MG63 (cell line): ENCODE measurements around the gene DLG1. TPM values are rescaled to one million over a fixed set of nuclear protein-coding genes. Genes with fewer than 3 reads are reported as not detected.
"Not testable (repeated sequence)": the region's sequence is repeated elsewhere in the genome, so short reads cannot be mapped to it uniquely, and the experiment has no call there.

ENCODE experiments used
- DNase-seq: peaks from one replicate; pipeline ENCODE4 v3.0.0-alpha.2; 2020
- H3K27me3 ChIP-seq: fragments of 250-450 bp; sonication (Bioruptor Pico); 2 replicates; pipeline ENCODE4 v1.5.1; 2020; ENCODE audit warnings: mild to moderate bottlenecking, moderate library complexity
- H3K36me3 ChIP-seq: fragments of 250-450 bp; sonication (Bioruptor Pico); 2 replicates; pipeline ENCODE4 v1.5.1; 2020; ENCODE audit warnings: mild to moderate bottlenecking, moderate library complexity
- H3K4me3 ChIP-seq: fragments of 250-450 bp; sonication (Bioruptor Pico); 2 replicates; pipeline ENCODE4 v1.5.1; 2020; ENCODE audit warnings: mild to moderate bottlenecking, moderate library complexity
- H3K9me3 ChIP-seq: fragments of 250-450 bp; sonication (Bioruptor Pico); 2 replicates; pipeline ENCODE4 v1.5.1; 2020; ENCODE audit warnings: mild to moderate bottlenecking, moderate library complexity
- total RNA-seq: library from RNA; depleted of rRNA; stranded (reverse); fragments of >200 nt; shearing (Covaris generic); gene quantifications from 2 replicates; pipeline ENCODE4 v1.2.3, GENCODE V29; 2014; ENCODE audit warnings: low replicate concordance

DLG1 gene
- total RNA-seq, 1 experiment from 2014 or later = 21.3 TPM

- DNase-seq = no peak
- peaks cover 13% of the 10 kb centered on the region; the same call in 1 of the 2 replicates for H3K36me3 ChIP-seq
Observed at GRCh38 chr3:197216914-197217313, 81.5 kb downstream of the DLG1 start.

DNA sequence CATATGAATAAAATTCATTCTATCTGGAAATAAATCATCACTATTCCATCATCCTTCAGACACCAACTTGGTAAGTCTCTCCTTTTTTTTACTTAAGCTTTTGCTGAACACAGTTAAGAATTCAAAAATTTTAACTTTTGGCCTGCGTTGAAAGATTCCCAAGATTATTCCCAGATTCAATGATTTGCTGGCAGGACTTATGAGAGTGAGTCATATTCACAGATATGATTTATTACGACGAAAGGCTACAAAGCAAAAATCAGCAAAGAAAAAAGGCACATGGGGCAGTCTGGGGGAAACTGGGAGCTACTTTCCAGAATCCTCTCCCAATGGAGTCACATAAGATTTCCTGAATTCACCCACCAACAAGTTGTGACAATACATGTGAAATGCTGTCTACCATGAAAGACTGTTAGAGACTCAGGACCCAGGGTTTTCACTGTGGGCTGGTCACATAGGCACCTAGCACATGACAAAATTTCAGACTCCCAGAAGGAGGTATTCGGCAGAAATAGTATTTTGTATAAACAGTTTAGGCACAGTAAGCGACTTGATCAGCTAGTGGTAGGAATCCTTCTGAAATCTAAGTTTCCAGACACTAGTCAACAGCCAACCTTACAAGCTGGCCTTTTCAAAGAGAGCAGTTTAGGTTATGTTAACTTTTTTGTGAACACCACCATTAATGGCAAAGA, 82.1 kb downstream of the DLG1 start:
- no peak for DNase-seq

More at GRCh38 chr3:197216914-197217313, 81.5 kb downstream of the DLG1 start:
- no peaks in the 10 kb centered on the region for H3K9me3 ChIP-seq
- no peak overlapping the region for H3K4me3 ChIP-seq
- H3K27me3 ChIP-seq = no peaks in the 10 kb centered on the region

DNA sequence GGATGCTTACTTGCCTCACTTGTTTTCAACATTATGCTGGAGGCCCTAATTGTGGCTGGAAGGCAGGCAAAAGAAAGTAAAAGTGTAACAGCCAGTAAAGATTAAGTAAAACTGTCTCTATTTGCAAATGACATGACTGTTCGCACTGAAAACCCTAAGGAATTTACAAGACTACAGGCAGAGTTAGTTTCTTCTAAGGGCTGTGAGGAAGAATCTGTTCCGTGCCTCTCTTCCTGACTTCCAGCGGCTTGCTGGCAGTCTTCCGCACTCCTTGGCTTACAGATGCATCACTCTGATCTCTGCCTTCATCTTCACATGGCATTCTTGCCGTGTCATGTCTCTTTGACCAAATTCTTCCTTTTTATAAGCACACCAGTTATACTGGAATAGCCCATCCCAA, 86.1 kb downstream of the DLG1 start:
- Histone ChIP-seq H3K36me3 (peaks cover 5% of the 10 kb centered on the region), H3K4me3 (no peak overlapping the region), H3K9me3 (peaks cover 4% of the 10 kb centered on the region; the same call in 1 of the 2 replicates), H3K27me3 (no peaks in the 10 kb centered on the region)
- DNase-seq = no peak

More for the DNA sequence above, 82.1 kb downstream of the DLG1 start:
- Histone ChIP-seq H3K36me3 (peaks cover 13% of the 10 kb centered on the region), H3K4me3 (no peak overlapping the region), H3K27me3 (no peaks in the 10 kb centered on the region), H3K9me3 (peaks cover 2% of the 10 kb centered on the region; the same call in 1 of the 2 replicates)

DNA sequence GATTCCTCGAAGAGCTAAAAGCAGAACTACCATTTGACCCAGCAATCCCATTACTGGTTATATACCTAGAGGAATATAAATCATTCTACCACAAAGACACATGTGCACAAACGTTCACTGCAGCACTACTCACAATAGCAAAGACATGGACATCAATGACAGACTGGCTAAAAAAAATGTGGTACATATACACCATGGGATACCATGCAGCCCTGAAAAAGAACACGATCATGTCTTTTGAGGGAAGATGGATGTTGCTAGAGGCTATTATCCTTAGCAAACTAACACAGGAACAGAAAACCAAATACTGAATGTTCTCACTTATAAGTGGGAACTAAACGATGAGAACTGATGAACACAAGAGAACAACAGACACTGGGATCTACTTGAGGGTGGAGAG, 86.7 kb downstream of the DLG1 start:
- H3K9me3 ChIP-seq, DNase-seq: not testable (repeated sequence)

DNA sequence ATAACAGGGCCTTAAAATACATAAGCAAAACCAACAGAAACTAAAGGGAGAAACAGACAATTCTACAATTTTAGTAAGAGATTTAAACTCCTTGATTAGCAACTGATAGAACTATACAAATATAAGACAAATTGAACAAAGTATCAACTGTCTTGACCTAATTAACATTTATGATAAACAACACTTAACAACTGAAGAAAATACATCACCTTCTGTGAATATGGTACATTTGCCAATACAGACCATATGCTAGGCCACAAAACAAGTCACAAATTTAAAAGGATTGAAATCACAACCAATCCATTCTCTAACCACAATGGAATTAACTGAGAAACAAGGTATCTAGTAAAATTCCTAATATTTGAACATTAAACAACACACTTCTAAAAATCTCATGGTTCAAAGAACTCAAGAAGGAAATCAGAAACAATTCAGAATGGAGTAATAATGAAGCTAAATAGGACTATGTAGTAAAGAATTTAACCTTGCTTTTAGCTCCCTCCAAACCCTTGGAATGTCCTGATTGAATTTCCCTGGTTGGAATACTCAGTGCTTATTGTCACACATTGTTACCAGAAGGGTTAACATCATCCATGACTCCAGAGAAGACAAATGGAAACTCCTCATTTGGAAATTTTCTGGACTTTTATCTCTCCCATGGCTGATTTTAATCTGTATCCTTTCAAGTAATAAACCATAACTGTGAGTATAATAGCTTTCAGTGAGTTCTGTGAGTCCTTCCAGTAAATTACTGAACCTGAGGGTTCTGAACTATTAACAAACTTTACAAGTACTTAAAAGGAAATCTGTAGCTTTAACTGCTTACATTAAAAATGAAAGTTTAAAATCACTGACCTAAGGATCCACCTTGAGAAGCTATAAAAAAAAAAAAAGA, 88.8 kb downstream of the DLG1 start:
- Histone ChIP-seq H3K9me3 (peaks cover 4% of the 10 kb centered on the region; the same call in 1 of the 2 replicates), H3K27me3 (no peaks in the 10 kb centered on the region), H3K36me3 (peaks cover 5% of the 10 kb centered on the region), H3K4me3 (no peak overlapping the region)
- no peak for DNase-seq

More for the DNA sequence above, 86.7 kb downstream of the DLG1 start:
- H3K27me3 ChIP-seq, H3K4me3 ChIP-seq, H3K36me3 ChIP-seq: not testable (repeated sequence)

DNA sequence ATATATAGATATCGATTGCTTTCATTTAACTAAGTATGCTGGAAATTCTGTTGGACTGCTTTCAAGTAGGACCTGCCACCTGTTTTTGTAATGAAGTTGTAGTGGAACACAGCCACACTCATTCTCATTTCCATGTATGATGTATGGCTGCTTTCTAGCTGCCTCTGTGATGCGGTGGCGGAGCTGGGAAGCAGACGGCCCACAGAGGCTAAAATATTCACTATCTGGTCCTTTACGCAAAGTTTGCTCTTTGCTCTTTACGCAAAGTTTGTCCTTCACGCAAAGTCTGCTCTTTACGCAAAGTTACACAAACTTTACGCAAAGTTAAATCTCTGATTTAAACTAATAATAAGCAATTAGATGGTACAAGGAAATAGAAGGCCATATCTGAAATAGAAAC, 91.5 kb downstream of the DLG1 start:
- Histone ChIP-seq H3K9me3 (peaks cover 4% of the 10 kb centered on the region; the same call in 1 of the 2 replicates), H3K4me3 (no peak overlapping the region), H3K36me3 (no peaks in the 10 kb centered on the region; the same call in none of the 2 replicates), H3K27me3 (no peaks in the 10 kb centered on the region)
- DNase-seq = no peak

DNA sequence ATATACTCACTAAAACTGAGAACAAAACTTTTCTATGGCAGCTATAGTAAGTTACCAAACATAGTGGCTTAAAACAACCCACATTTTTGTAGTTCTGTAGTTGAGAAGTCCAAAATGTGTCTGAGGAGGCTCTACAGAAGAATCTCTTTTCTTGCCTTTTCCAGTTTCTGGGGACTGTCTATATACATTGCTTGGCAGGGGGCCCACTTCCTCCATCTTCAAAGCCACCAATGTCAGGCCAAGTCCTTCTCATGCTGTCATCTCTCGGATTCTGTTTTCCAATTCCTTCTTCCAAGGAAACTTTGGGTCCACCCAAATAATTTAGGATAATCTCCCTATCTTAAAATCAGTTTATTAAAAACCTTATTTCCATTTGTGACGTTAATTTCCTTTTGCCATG, 92.7 kb downstream of the DLG1 start:
- Histone ChIP-seq H3K9me3 (0 out of 2 replicates have a peak, but pooled peaks cover 1% of the 10 kb centered on the region), H3K27me3 (no peaks in the 10 kb centered on the region), H3K36me3 (no peaks in the 10 kb centered on the region; the same call in 1 of the 2 replicates), H3K4me3 (no peak overlapping the region)
- DNase-seq = no peak

DNA sequence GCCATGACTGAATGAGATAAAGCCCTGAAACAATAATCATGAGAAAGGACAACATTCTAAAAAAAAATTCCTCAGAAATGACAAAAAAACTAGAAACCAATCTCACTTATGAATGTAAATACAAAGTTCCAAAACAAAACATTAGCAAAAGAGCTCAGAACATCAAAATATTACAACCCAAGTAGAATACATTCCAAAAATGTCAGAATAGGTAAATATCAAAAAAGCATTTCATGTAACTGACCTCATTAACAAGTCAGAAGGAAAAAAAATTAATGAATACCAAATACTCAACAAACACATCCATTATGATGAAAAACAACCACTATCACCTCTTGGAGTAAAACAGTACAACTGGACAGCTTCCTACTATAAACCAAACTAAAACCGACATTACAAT, 93.1 kb downstream of the DLG1 start:
- no peak overlapping the region for H3K4me3 ChIP-seq
- no peak for DNase-seq
- H3K27me3 ChIP-seq = no peaks in the 10 kb centered on the region
- H3K36me3 ChIP-seq = no peaks in the 10 kb centered on the region; the same call in 1 of the 2 replicates
- no peaks in the 10 kb centered on the region for H3K9me3 ChIP-seq

DNA sequence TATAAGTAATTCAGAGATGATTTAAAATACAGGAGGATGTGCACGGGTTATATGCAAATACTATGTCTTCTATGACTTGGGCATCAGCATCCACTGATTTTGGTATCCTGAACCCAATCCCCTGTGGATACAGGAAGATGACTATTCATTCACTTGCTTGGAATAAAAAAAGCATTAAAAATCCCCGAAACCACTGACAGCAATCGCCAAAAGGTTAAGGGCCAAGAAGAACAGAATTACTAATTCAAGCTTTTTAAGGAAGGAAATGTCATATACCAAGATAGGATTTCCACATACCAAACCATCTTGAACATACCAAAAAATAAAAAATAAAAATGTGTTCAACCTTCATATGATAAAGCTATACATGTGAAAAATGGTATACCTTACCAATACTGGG, 93.7 kb downstream of the DLG1 start:
- Histone ChIP-seq H3K36me3 (no peaks in the 10 kb centered on the region; the same call in 1 of the 2 replicates), H3K27me3 (no peaks in the 10 kb centered on the region), H3K9me3 (no peaks in the 10 kb centered on the region), H3K4me3 (no peak overlapping the region)
- no peak for DNase-seq

DNA sequence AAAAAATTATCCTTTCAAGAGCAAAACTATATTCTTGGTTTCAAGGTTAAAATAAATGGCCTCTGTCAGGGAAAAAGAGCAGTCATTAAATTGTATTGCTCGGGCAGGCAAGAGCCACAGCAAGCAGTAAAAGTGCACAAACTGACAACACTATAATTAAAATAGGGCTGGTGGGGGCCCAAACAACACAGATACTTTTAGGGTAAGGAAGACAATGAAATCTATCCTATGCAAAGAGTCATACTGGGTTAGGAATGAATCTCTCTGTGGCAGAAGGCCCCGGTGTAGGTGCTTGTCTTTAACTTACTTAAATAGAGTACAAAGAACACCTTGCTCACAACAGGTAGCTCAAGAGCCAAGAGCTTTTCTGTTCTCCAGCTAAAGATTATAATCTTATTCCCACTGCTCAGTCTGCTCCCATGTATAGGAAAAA, 94.7 kb downstream of the DLG1 start:
- no peak overlapping the region for H3K4me3 ChIP-seq
- H3K36me3 ChIP-seq = no peaks in the 10 kb centered on the region; the same call in 1 of the 2 replicates
- no peaks in the 10 kb centered on the region for H3K27me3 ChIP-seq
- no peak for DNase-seq
- H3K9me3 ChIP-seq = no peaks in the 10 kb centered on the region

- no peak for DNase-seq
- Histone ChIP-seq H3K9me3 (no peaks in the 10 kb centered on the region), H3K4me3 (no peak overlapping the region), H3K27me3 (no peaks in the 10 kb centered on the region), H3K36me3 (no peaks in the 10 kb centered on the region; the same call in 1 of the 2 replicates)
Observed at GRCh38 chr3:197202694-197203093, 95.7 kb downstream of the DLG1 start.

- H3K4me3 ChIP-seq = no peak overlapping the region
- H3K27me3 ChIP-seq = no peaks in the 10 kb centered on the region
- no peaks in the 10 kb centered on the region for H3K9me3 ChIP-seq
- H3K36me3 ChIP-seq = no peaks in the 10 kb centered on the region; the same call in 1 of the 2 replicates
- DNase-seq = no peak
Observed at GRCh38 chr3:197201791-197202452, 96.5 kb downstream of the DLG1 start.

DNA sequence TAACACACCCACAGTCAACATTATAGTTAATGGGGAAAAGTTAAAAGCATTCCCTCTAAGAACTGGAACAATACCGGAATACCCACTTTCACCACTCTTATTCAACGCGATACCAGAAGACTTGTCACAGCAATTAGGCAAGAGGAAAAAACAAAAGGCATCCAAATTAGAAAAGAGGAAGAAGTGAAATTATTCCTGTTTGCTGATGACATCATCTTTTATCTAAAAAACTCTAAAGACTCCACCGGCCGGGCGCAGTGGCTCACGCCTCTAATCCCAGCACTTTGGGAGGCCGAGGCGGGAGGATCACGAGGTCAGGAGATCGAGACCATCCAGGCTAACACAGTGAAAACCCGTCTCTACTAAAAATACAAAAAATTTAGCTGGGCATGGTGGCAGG, 97.6 kb downstream of the DLG1 start:
- not testable (repeated sequence) for H3K4me3 ChIP-seq

GRCh38 chr3:197197334-197197733, 101.1 kb downstream of the DLG1 start:
- Histone ChIP-seq H3K27me3 (no peaks in the 10 kb centered on the region), H3K36me3 (peaks cover 6% of the 10 kb centered on the region; the same call in 1 of the 2 replicates), H3K4me3 (no peak overlapping the region), H3K9me3 (no peaks in the 10 kb centered on the region)
- no peak for DNase-seq

More for the DNA sequence above, 97.6 kb downstream of the DLG1 start:
- DNase-seq, H3K27me3 ChIP-seq, H3K36me3 ChIP-seq, H3K9me3 ChIP-seq: not testable (repeated sequence)

GRCh38 chr3:197196192-197196591, 102.2 kb downstream of the DLG1 start:
- H3K4me3 ChIP-seq = no peak overlapping the region
- no peak for DNase-seq
- peaks cover 6% of the 10 kb centered on the region; the same call in 1 of the 2 replicates for H3K36me3 ChIP-seq
- H3K9me3 ChIP-seq = no peaks in the 10 kb centered on the region
- H3K27me3 ChIP-seq = no peaks in the 10 kb centered on the region

- no peaks in the 10 kb centered on the region for H3K27me3 ChIP-seq
- peaks cover 9% of the 10 kb centered on the region; the same call in 1 of the 2 replicates for H3K36me3 ChIP-seq
- DNase-seq = no peak
- no peak overlapping the region for H3K4me3 ChIP-seq
- H3K9me3 ChIP-seq = no peaks in the 10 kb centered on the region
Observed at GRCh38 chr3:197195326-197195725, 103.1 kb downstream of the DLG1 start.

- H3K27me3 ChIP-seq, H3K36me3 ChIP-seq, H3K4me3 ChIP-seq, H3K9me3 ChIP-seq: not testable (repeated sequence)
- peak; percentile 9 for DNase-seq
Observed at GRCh38 chr3:197193759-197194158, 104.7 kb downstream of the DLG1 start.
